Measurements from ENCODE around the gene DEXI.

DNA sequence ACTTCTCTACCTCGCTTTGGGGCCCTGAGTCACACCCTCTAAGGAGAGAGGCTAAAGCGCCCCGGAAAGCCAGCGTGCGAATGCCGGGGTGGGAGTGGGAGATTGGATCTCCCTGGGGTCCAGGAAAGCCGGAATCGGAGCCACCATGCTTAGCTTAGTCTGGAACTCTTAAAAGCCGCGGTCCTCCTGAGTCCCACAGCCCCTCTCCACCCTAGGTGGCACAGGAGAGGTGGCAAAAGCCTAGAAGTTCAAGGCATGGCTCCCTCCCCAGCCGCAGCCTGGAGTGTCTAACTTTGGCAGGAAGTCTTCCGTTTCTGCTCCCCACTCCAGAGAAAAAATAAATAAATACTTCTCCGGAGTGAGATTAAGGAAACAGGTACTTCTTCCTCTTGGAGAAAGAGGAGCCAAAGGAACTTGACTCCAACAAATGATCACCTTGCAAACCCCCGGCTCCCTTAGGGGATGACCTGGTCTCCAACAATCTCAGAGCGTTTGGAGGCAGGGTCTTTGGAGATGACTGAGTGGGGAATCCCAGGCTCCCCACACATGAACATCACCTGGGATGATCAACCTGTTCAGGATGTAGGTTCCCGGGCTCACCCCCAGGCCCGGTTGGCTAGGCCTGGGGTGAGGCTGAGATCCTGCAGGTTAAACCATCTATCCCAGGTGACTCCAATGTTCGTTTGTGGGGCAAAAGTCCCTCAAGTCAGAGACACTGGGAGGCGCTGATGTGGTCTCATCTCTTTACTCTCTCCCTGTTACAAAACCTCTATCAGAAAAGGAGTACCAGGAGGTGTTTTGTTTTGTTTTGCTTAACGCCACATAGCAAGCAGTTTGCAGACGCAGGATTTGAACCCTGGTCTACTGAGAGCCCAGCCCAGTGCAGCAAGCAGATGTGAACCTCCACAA is 62.3 kb downstream of the DEXI start:
- TF ChIP-seq, protein P1, sequence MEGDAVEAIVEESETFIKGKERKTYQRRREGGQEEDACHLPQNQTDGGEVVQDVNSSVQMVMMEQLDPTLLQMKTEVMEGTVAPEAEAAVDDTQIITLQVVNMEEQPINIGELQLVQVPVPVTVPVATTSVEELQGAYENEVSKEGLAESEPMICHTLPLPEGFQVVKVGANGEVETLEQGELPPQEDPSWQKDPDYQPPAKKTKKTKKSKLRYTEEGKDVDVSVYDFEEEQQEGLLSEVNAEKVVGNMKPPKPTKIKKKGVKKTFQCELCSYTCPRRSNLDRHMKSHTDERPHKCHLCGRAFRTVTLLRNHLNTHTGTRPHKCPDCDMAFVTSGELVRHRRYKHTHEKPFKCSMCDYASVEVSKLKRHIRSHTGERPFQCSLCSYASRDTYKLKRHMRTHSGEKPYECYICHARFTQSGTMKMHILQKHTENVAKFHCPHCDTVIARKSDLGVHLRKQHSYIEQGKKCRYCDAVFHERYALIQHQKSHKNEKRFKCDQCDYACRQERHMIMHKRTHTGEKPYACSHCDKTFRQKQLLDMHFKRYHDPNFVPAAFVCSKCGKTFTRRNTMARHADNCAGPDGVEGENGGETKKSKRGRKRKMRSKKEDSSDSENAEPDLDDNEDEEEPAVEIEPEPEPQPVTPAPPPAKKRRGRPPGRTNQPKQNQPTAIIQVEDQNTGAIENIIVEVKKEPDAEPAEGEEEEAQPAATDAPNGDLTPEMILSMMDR (conservative IDR thresholded peaks at IDR 0.05 in 1 of 2, IDR thresholded peaks at IDR 0.05 in 1 of 2; ENCODE audit: low read depth in 1 of 2, low read length in 2 of 2): no peak
- no peak for TF ChIP-seq EZH2 (IDR thresholded peaks at IDR 0.05; ENCODE audit: low read length, missing control alignments)
